Activated CD8-positive, alpha-beta memory T cell treated with anti-CD3 and anti-CD28 coated beads for 24 hours (primary cell): Measurements from ENCODE around the gene QSOX2.

ENCODE experiments used
- DNase-seq: peaks from one replicate; pipeline ENCODE4 v3.0.0-alpha.2; 2020

The QSOX2 gene

DNA sequence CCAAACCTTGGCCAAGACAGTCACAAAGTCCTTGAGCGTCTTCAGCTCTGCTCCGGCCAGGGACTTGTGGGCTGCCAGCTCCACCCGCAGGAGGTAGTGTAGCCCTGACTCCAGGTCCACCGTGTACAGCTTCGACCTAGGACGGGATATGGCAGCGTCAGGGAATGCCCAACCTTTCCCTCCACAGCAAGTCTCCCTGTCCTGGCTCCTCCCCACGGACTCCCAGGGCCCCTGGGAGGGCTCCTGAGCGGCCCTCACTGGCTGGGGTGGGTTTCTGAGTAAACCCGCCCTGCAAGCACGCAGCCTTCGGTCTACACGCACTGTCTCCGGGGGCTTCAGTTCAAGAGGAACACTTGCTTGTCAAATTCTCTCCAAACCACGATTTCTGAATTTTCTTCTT lies 26.9 kb downstream of the QSOX2 start:
- DNase-seq = no peak

DNA sequence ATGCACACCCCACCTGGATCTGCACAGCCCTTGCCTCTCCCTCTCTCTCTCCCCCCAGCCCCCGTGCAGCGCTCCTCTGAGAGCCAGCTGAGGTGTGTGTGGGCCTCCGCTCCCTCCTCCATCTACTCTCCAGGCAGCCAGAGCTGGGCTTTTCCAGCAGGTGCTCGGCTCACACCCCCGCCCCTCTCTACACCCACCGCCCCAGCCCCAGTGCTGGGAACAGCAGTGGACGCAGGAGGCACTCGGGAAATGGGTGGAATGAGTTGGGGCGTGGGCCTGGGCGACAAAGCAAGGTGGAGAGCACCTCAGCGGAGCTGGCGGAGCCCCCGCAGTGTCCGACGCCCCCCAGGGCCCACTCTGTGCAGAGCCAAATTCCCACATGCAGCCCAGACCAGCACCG lies 27.3 kb downstream of the QSOX2 start:
- DNase-seq = no peak

DNA sequence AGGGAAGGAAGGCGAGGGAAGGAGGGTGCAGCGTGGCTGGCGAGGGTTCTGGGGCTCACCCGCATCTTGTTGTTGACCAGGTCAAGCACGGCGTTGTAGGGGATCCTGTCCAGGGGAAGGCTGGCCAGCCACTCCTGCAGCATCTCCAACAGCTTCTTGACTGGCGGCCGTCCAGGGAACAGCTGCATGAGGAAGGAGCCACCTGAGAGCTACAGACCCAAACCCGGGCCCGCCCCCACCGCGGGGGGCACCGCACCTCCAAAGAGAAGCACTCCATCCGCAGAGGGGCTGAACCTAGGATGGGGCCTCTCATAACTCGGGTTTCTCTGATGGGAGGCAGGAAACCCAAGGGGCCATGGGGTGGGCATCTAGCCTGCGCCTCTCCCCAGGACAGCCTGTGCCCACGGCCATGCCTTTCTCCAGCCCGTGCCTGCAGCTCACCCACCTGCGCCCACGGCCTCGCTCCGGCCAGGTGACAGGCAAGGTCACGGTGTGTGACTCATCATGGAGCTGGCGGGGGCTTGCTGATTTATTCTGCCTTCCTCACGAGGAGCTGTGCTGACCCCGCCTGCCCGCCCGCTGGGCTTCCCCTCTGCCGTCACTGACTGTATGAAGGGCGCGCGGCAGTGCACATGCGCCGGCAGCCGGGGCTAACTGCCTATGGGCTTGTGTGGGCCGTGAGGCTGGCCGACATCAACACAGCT lies 28.9 kb downstream of the QSOX2 start:
- DNase-seq = no peak

DNA sequence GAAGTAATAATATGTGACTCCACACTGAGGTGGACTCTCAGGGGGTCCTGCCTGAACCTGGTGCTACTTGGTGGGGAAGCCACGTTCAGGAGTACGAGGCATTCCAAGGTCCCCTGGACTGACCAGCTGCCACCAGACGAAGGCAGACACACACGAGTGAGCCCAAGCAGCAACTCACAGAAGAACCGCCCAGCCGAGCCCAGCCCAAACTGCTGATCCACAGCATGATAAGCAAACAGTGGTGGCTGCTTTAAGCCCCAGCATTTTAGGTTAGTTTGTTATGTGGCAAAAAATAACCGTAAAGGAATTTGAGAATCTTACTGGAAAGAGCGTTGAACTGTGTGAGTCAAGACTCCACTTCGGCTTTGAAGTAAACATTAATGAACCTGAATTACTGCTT lies 31.9 kb downstream of the QSOX2 start:
- no peak for DNase-seq

DNA sequence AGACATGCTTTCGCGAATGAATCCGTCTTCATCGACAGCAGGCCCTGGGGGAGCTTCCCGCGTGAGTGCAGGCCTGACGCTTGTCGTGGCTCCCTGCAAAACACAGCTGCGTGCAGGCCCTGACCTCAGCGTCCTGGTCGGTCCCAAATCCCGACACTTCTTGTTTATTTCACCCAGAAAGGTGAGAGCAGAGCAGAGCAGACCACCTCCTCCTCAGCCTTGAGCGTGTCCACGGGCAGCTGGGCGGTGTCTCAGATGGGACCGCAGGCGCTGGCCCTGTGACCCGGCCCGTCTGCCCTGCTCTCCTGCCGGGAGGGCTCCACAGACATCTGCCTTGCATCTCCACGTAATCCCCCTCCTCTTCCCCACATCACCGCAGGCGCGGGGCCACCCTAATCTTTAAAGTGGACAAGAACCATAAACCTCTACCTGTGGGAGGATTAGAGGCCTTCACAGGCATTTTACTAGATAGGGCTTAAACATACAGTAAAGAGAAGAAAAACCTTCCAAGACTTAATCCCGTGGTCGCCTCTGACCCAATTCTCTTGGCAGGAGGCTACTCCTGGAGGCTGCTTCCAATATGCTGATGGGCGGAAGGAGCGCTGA lies 33.2 kb downstream of the QSOX2 start:
- DNase-seq = no peak

DNA sequence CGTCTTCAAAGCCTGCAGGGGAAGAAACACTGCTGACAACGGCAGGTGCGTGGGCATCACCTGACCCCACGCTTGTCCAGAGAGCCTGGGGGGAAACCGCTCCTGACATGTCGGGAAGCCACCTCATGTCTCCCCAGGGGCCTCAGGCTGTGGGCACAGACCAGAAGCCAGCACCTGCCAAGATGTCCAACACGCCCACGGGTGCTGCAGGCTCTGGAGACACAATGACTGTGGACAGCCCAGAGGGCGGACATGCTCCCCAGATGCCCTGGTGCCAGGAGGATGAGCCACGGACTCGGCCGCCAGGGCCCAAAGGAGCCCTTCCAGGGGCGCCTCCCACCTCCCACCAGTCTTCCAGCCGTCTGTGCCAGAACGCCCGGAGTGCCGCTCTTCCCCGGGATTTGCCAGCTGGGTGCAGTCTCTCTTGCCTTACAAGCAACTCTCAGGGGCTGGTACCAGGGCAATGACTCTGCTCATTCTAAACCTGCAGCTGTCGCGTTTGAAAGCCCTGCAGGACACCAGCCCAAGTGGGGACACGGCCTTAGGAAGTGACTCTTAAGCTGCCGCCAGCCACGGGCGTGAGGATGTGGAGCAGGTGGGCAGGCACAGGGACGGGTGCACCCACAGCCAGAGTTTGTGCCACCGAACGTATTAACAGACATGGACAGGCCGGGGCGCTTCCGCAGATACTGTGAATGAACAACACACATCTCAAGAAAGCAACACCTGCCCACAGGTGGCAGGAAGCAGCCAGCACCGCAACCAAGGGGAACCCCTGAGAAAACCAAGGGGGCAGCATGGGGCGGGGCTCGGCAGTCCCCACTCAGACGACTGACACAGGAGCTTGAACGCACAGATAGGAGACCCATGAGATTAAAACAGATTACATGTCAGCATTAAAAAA lies 33.9 kb downstream of the QSOX2 start:
- no peak for DNase-seq

DNA sequence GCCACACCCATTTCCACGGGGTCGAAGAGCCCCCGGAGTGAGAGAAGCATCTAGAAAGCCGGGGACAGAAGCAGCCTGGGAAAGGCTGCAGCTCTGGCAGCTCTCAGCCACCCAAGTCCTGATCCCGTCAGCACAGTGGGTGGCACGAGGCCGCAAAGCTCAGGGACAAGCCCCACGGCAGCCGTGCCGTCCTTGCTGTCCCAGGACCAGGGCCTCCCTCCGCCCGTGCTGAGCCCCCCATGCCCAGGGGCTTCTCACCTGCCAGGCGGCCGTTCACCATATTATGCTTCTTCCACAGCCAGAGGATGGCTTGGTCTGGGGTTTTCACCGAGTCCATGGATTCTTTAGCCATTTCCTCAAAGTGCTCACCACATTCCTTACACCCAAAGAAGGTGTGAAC lies 34.6 kb downstream of the QSOX2 start:
- no peak for DNase-seq

DNA sequence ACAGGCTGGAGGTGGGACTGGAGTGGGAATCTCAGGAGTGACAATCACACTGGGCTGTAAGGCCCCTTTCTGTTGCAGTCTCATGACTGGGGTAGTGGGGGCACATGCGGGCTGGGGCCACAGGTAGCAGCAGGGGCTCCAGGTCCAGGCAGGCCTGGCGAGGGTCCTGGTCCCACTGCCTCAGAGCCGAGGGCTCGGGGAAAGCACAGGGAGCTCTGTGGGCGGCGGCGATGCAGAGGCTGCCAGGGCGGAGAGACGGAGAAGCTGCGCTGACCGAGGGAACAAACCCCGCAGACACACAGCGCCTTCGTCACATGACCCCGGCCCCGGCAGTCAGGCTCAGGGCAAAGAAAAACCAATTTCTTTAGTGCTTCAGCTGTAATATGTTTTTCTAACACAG lies 35.3 kb downstream of the QSOX2 start:
- DNase-seq = no peak

DNA sequence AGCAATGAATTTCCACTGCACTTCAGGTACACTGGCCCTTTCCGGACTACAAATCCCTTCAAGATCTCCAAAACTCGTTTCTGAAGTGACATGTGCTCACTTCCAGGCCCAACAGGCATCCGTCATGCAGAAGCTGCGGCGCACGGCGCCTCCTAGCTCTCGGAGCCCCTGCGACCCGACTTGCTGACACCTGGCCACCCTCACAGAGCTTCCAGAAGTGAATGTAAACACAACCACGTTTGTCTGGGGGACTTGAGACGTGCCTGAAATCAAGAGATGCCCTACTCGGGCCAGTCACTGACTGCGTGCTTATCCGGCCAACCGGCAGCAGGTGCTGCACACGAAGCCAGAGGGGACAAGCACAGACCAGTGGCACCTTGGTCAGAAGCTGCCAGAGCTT lies 35.8 kb downstream of the QSOX2 start:
- DNase-seq = no peak

DNA sequence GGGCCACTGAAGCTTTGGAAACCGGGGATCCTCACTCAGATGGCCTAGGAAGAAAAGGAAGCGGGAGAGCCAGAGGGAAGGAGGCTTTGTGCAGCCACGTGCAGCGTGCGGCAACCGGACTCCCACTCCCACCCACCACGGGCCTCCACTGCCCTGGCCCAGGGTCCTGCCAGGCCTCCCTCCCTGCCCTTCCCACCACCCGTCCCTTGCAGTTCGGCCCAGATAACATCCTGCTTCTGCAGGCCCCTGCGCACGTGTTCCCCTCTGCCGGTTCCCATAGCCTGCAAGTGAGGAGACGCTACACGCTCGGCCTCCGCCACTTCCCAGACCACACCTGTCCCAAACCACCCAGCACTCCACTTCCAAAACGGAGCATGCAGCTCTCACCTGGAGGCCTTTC lies 36.4 kb downstream of the QSOX2 start:
- no peak for DNase-seq

DNA sequence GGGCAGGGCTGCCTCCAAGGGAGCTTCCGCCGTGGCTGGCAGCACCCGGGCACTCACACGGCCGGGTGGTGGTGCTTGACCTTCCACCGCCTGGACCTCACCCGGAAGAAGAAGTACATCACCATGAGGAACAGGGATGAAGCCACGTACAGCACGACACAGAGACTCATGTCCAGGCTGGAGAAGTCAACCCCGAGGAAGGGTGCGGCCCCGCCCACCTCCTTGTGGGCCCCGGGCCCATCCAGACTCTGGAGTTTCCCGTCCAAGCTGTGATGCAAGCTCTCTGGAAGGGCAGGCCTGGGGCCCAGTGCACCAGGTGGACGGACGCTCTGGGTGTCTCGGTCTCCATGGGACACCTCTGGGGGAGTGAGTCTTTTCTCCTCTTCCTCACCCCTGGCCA lies 36.9 kb downstream of the QSOX2 start:
- DNase-seq = no peak

DNA sequence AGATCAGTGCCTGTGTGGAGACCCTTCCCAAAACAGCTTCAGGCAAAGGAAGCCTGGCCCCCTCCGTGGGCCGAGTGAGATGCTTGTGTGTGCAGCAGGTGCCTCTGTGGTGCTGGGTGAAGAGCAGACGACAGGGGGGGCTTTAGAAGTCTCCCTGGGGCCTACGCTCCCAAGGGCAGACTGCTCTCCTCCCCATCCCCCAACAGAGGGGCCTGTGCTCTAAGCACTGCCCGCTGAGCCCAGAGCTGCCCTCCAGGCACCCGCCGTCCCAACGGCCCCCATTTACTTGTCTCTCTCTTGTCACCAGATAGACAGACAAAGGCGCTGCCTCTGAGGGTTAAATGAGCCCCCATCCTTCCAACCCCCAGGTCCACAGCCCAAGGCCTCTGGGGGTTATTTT lies 38.0 kb downstream of the QSOX2 start:
- no peak for DNase-seq

DNA sequence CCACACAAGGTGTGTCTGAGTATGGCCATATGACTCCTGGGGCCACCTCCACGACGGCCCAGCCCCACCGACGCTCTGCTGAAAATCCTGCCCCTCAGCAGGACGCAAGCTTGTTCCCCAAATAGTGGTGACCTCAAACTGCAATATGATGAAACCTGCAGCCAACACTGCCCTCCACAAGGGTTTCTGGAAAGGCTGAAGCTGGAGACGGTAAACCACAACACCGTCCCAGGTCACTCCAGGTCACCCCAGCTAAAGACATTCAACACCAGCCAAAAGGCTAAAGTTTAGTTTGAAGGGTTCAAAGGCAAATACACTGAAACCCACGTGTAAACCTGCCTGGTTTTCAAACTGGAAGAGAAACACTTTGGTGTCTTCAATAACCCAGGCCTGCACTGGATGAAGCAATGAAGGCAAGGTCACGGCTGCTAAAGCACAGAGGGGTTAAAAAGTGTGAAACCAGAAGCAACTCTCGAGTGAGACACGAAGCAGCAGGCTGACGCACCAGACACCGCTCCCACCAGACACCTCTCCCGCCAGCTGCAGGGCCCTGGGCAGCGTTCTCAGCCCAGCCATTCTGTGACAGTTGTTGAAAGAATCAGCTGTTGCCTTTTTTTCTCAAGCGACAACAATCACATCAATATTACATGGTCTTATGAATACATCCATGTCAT lies 38.9 kb downstream of the QSOX2 start:
- DNase-seq = no peak

DNA sequence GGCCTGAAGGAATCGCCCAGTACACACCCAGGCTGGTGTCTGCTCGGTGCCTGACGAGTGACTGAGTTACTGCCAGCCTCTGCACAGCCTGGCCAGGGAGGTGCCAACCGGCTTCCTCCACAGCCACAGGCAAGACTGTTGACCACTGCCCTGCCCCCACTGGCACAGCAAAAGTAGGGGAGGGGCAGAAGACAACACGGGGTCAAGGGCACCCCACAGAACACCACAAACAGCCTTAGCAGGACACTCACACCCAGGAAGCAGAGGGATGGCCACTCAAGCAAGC lies 40.0 kb downstream of the QSOX2 start:
- no peak for DNase-seq

DNA sequence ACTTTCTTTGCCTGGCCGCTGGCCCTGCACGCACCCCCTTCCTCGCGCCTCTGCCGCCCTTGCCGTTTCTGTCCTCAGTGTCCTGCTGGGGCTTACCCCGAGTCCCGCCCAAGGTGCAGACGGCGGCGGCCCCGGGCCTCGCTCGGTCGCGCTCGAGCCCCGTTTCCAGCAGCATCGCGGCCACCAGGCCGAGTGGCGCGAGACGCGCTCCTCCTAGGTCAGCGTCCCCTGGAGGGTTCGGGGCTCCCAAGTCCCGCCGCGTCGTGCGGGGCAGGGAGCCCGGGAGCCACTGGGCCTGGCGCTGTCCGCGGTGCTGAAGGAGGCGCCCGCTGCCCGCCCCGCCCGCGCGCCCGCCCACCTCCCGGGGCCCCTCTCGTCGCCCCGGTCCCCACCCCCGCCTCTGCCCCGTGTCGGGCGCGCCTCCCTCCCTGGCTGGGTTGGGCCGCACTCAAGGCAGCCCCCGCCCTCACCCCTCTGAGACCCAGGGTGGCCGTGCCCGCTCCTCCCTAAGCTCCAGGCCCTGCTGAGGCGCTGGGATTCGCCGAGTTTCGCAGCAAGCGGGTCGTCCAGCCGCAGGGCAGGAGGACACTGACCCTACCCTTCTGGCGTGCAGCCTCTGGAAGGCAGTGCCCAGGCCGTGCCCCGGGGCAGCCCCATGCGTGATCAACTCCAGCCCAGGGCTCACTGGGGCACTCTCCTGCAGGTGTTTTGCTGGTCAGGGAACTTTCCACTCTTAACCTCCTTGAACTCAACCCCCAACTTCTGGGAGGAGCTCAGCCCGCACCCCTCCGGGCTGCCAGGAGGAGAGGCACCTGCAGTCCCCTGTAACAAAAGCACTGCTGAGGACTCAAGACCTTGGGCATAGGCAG lies 40.5 kb downstream of the QSOX2 start, which contains the start of gene LHX3:
LHX3 (minus strand) TSS at position 291 of the 869 bp plus-strand sequence; CDS start at position 175, 116 bp downstream.
- no peak for DNase-seq

DNA sequence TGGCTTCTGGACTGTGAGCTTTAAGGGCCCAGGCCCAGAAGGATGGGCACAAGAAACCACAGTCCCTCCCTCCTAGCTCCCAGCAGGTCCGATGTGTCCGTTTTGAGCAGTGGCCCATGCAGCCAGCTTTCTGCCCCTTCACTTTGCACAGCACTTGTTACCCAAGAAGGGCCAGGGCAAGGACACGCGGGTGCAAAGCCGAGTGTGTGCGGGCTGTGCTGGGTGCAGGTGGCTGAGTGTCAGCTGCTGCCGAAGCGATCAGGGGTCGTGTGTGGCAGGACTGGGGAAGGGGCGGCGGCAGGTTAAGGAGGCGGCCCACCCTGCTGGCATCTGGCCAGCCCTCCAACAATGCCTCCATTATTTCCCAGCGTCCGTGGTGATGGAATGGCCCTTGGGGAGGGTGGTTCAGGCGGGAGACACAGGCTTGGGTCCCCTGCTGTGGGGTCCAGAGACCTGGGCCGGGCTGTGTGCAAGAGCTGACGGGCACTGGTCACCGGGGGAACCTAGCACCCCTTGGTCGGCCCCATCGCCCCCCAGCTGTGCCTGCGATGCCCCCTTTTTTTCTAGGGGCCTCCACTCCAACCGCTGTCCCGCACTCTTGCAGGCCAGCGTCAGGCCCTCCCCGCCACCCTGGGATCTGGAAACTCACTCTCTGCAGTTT lies 41.3 kb downstream of the QSOX2 start:
- DNase-seq = no peak

DNA sequence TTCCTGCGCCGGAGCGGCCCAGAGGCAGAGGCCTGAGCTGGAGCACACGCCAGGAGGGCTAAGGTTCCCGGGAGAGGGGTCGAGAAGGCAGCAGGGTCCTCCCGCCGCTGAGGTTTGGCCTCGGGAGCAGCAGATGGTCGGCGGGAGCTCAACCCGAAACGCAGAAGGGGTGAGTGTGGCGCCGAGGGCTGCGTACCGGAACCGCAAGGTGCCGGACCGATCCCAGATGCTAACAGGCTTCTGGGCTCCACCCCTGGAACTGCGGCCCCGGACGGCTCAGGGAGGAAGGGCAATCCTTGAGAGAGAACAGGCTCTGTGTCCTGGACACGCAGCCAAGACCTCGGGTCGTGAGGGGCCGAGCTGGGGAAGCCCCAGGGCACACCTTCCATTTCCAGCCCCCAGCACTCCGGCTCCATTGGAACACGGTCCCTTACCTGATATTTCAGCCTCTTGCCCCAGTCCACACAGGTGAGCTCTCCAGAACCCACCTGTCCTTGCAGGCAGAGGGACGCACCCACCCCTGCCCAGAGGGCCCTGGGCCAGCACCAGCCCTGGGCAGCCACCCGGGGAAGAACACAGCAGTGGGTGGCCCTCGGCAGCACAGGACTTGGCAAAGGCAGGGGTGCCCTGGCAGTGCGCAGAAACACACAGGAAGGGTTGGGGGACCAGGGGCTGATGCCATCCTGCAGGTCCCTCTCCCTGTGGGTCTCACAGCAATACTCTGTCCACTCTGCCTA lies 42.0 kb downstream of the QSOX2 start:
- DNase-seq = no peak

DNA sequence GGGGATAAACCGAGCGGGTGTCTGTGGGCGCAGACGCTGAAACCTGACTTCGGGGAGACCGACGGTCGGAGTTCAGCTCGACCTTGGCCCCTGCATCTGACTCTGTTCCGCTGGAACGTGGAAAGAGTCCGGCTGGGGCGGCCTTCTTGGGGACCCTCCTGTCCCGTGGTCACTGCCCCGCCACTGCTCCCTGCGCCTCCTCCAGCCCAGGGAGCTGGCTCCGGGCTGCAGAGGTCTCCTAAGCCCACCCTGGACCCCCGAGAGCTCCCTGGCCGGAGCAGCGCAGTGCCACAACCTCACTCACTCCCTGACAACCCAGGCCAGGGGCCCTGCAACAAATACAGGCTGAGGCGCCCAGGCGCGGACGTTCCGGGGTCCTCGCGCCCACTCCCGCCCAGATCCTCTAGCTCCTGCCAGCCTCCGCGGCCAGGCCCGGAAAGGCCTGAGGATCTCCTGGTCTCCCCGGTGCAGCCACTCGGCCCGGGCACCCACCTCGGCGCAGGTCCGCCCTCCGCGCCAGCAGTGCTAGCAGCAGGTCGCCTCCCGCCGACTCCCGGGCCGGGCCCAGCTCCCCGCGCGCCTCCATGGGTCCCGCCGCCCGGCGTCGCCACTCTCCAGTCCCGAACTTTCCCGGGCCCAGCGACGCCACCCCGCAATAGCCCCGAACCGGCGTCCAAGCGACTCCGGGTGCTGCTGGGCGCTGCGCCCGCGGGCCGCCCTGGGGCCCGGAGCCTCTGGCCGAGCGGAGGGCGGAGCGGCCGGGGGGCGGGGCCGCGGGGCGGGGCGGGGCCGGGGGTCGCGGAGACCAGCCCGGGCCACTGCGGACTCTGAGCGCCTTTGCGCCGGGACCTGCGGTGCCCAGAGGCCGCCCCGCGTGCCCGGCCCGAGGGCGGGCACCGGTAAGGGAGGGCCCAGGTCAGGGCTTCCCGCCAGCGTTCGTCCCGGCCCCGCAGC lies 42.9 kb downstream of the QSOX2 start:
- DNase-seq = no peak

DNA sequence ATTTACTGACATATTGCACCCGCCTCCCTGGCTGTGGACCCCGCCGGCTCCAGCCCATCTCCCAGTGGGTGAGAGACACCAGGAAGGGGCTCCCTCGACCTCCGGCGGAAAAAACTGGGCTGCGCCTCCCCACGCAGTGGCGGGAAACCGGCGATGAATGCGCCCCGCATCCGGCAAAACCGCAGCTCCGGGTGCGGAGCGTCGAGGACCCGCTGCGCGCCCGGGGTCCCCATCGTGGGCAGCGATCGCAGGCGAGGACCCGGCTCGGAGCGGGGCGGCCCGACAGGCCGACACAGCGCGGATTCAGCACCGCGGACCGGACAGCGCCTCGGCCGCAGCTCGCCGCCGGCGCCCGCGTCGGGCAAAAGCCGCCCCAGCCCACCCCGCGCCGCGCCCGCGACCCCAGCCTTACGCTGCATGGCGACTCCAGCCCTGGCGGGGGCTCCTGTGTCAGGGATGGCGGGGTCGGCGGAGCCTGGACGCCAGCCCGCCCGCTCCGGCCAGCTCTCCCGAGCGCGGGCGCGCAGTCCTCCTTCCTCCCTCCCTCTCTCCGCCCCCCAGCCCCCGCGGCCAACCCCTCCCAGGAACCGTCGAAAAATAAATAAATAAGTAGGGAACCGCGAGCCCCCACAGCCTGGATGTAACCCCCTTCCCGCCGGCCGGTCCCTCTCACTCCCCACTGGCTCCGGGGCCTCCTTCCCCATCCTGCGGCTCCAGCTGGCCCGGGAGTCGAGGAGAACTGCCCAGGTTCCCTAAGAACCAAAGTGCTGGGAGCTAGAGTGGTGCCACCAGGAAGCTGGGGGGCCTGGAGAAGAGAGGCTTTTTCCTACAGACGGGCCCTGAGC lies 43.8 kb downstream of the QSOX2 start:
- DNase-seq = no peak
